GM21526 (cell line): ENCODE results near the gene ZNF689.

ENCODE experiments used
- ATAC-seq: cut with Tn5 transposase; IDR thresholded peaks from one replicate; pipeline ENCODE4 v1.9.1; 2021; ENCODE audit warnings: moderate library complexity; ENCODE audit not compliant: unreplicated experiment, low FRiP score

ZNF689 gene

GRCh38 chr16:30609926-30610839 is at the start of gene ZNF689:
ZNF689 (minus strand) TSS chr16:30610389; CDS start chr16:30610041, 348 bp downstream.
- ATAC-seq: peak; percentile 75

- peak; percentile 42 for ATAC-seq
These were observed 48.7 kb upstream of the ZNF689 start for GRCh38 chr16:30658731-30659506.

GRCh38 chr16:30657866-30658730 is 47.9 kb upstream of the ZNF689 start, which contains the start of gene FBRS:
FBRS (plus strand) TSS chr16:30658431; CDS start chr16:30659519, 1,088 bp downstream.
- ATAC-seq: peak; percentile 56

- no peak for ATAC-seq
These were observed 47.0 kb upstream of the ZNF689 start for GRCh38 chr16:30656974-30657865.

- no peak for ATAC-seq
These were observed 46.2 kb upstream of the ZNF689 start for GRCh38 chr16:30656388-30656787.

- ATAC-seq: no peak
These were observed 45.7 kb upstream of the ZNF689 start for GRCh38 chr16:30655815-30656347.

GRCh38 chr16:30654856-30655255 is 44.7 kb upstream of the ZNF689 start:
- ATAC-seq: no peak

GRCh38 chr16:30652718-30653117 is 42.5 kb upstream of the ZNF689 start:
- ATAC-seq: no peak

GRCh38 chr16:30652005-30652296 is 41.8 kb upstream of the ZNF689 start:
- no peak for ATAC-seq

- ATAC-seq: peak; percentile 33
These were observed 41.2 kb upstream of the ZNF689 start for GRCh38 chr16:30651124-30652004.

GRCh38 chr16:30650369-30651123 is 40.4 kb upstream of the ZNF689 start, which contains the start of gene PRR14:
PRR14 (plus strand) TSS chr16:30650960; CDS start chr16:30651646, 686 bp downstream.
- ATAC-seq: peak; percentile 71

GRCh38 chr16:30649725-30650368 is 39.7 kb upstream of the ZNF689 start:
- ATAC-seq: no peak

- no peak for ATAC-seq
These were observed 37.0 kb upstream of the ZNF689 start for GRCh38 chr16:30647274-30647571.

GRCh38 chr16:30645727-30646126 is 35.5 kb upstream of the ZNF689 start:
- no peak for ATAC-seq

- no peak for ATAC-seq
These were observed 34.2 kb upstream of the ZNF689 start for GRCh38 chr16:30644334-30644830.

GRCh38 chr16:30641378-30641982 is 31.3 kb upstream of the ZNF689 start:
- ATAC-seq: no peak

GRCh38 chr16:30637944-30638343 is 27.8 kb upstream of the ZNF689 start:
- ATAC-seq: no peak
